ENCODE data around the gene PCDHA5.
A peak's percentile ranks its signal among the peaks of the same experiment; 100 is the strongest.
"Not testable (repeated sequence)": the region's sequence is repeated elsewhere in the genome, so short reads cannot be mapped to it uniquely, and the experiment has no call there.

The PCDHA5 gene

DNA sequence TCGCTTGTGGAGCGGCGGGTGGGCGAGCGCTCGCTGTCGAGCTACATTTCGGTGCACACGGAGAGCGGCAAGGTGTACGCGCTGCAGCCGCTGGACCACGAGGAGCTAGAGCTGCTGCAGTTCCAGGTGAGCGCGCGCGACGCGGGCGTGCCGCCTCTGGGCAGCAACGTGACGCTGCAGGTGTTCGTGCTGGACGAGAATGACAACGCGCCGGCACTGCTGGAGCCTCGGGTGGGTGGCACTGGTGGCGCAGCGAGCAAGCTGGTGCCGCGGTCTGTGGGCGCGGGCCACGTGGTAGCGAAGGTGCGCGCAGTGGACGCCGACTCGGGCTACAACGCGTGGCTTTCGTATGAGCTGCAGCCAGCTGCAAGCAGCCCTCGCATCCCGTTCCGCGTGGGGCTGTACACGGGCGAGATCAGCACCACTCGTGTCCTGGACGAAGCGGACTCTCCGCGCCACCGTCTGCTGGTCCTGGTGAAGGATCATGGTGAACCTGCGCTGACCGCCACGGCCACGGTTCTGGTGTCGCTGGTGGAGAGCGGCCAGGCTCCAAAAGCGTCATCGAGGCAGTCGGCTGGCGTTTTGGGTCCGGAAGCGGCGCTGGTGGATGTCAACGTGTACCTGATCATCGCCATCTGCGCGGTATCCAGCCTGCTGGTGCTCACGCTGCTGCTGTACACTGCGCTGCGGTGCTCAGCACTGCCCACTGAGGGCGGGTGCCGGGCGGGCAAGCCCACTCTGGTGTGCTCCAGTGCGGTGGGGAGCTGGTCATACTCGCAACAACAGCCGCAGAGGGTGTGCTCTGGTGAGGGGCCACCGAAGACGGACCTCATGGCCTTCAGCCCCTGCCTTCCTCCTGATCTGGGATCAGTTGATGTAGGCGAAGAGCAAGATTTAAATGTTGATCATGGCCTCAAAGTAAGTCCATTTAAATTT is 21.7 kb downstream of the PCDHA5 start:
- no peak for DNase-seq (ENCODE audit: low read depth)
- no peak overlapping the region for H3K4me3 ChIP-seq (ENCODE audit: low read length)
- TF ChIP-seq, protein P1, sequence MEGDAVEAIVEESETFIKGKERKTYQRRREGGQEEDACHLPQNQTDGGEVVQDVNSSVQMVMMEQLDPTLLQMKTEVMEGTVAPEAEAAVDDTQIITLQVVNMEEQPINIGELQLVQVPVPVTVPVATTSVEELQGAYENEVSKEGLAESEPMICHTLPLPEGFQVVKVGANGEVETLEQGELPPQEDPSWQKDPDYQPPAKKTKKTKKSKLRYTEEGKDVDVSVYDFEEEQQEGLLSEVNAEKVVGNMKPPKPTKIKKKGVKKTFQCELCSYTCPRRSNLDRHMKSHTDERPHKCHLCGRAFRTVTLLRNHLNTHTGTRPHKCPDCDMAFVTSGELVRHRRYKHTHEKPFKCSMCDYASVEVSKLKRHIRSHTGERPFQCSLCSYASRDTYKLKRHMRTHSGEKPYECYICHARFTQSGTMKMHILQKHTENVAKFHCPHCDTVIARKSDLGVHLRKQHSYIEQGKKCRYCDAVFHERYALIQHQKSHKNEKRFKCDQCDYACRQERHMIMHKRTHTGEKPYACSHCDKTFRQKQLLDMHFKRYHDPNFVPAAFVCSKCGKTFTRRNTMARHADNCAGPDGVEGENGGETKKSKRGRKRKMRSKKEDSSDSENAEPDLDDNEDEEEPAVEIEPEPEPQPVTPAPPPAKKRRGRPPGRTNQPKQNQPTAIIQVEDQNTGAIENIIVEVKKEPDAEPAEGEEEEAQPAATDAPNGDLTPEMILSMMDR (conservative IDR thresholded peaks at IDR 0.05; ENCODE audit: low read depth, low read length): no peak

DNA sequence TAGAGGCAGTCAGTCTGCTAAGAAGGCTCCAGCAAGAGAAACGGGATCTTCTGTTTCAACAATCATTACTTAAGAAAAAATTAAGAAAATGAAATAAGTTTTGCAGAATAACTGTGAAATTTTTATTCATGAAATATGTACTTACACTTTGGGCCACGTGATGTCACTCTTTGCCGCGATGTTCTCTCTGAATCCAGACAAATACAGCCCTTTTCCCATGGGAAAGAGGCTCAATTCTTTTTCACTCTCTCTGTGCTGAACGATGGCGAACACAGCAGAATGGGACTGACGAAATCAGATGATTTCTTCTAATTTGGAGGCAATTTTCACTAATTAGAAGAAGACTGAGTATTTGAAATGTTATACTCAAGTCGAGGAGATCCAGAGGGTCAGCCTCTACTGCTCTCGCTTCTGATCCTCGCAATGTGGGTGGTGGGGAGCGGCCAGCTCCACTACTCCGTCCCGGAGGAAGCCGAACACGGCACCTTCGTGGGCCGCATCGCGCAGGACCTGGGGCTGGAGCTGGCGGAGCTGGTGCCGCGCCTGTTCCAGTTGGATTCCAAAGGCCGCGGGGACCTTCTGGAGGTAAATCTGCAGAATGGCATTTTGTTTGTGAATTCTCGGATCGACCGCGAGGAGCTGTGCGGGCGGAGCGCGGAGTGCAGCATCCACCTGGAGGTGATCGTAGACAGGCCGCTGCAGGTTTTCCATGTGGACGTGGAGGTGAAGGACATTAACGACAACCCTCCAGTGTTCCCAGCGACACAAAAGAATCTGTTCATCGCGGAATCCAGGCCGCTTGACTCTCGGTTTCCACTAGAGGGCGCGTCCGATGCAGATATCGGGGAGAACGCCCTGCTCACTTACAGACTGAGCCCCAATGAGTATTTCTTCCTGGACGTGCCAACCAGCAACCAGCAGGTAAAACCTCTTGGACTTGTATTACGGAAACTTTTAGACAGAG is 27.0 kb downstream of the PCDHA5 start, which contains the start of gene PCDHA9:
Gene PCDHA9, plus strand, starts transcription at position 244 of the 964 bp plus-strand sequence. Its CDS starts 114 bp downstream, at position 358.
- not testable (repeated sequence) for DNase-seq (ENCODE audit: low read depth); H3K4me3 ChIP-seq (ENCODE audit: low read length)

DNA sequence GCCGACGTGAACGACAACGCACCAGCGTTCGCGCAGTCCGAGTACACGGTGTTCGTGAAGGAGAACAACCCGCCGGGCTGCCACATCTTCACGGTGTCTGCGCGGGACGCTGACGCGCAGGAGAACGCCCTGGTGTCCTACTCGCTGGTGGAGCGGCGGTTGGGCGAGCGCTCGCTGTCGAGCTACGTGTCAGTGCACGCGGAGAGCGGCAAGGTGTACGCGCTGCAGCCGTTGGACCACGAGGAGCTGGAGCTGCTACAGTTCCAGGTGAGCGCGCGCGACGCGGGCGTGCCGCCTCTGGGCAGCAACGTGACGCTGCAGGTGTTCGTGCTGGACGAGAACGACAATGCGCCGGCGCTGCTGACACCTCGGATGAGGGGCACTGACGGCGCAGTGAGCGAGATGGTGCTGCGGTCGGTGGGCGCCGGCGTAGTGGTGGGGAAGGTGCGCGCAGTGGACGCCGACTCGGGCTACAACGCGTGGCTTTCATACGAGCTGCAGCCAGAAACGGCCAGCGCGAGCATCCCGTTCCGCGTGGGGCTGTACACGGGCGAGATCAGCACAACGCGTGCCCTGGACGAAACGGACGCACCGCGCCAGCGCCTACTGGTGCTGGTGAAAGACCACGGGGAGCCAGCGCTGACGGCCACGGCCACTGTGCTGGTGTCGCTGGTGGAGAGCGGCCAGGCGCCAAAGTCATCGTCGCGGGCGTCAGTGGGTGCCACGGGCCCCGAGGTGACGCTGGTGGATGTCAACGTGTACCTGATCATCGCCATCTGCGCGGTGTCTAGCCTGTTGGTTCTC is 28.6 kb downstream of the PCDHA5 start:
- not testable (repeated sequence) for H3K4me3 ChIP-seq (ENCODE audit: low read length); DNase-seq (ENCODE audit: low read depth)

DNA sequence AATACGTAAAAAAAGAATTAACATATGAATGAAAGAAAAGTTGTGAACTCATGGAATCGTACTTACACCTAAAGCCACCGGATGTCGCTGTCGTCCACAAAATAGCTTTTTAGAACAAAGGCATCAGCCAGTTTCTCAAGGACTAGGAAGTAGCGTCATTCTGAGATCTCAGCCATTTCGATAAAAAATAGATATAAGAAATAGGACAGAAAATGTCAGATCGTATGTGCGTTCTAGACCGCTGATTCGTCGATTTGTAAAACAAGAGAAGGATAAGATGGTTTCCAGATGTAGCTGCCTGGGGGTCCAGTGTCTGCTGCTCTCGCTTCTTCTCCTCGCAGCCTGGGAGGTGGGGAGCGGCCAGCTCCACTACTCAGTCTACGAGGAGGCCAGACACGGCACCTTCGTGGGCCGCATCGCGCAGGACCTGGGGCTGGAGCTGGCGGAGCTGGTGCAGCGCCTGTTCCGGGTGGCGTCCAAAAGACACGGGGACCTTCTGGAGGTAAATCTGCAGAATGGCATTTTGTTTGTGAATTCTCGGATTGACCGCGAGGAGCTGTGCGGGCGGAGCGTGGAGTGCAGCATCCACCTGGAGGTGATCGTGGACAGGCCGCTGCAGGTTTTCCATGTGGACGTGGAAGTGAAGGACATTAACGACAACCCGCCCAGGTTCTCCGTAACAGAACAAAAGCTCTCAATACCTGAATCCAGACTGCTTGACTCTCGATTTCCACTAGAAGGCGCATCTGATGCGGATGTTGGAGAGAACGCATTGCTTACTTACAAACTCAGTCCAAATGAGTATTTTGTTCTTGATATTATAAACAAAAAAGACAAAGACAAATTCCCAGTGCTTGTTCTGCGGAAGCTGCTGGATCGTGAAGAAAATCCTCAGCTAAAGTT is 34.6 kb downstream of the PCDHA5 start, which contains the start of gene PCDHA10:
Gene PCDHA10, plus strand, starts transcription at position 126 of the 903 bp plus-strand sequence. Its CDS starts 152 bp downstream, at position 278.
- no peak for DNase-seq (ENCODE audit: low read depth)
- TF ChIP-seq, protein P1 (conservative IDR thresholded peaks at IDR 0.05; ENCODE audit: low read depth, low read length): peak; percentile 7
- H3K4me3 ChIP-seq (ENCODE audit: low read length): no peak within 1 kb of the TSS

DNA sequence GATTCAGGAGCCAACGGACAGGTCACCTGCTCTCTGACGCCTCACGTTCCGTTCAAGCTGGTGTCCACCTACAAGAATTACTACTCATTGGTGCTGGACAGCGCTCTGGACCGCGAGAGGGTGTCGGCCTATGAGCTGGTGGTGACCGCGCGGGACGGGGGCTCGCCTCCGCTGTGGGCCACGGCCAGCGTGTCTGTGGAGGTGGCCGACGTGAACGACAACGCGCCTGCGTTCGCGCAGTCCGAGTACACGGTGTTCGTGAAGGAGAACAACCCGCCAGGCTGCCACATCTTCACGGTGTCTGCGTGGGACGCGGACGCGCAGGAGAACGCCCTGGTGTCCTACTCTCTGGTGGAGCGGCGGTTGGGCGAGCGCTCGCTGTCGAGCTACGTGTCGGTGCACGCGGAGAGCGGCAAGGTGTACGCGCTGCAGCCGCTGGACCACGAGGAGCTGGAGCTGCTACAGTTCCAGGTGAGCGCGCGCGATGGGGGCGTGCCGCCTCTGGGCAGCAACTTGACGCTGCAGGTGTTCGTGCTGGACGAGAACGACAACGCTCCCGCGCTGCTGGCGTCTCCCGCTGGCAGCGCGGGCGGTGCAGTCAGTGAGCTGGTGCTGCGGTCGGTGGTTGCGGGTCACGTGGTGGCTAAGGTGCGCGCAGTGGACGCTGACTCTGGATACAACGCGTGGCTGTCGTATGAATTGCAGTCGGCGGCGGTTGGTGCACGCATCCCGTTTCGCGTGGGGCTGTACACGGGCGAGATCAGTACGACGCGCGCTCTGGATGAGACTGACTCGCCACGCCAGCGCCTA is 36.0 kb downstream of the PCDHA5 start:
- no peak overlapping the region for H3K4me3 ChIP-seq (ENCODE audit: low read length)
- no peak for DNase-seq (ENCODE audit: low read depth)
- TF ChIP-seq, protein P1 (conservative IDR thresholded peaks at IDR 0.05; ENCODE audit: low read depth, low read length): no peak

DNA sequence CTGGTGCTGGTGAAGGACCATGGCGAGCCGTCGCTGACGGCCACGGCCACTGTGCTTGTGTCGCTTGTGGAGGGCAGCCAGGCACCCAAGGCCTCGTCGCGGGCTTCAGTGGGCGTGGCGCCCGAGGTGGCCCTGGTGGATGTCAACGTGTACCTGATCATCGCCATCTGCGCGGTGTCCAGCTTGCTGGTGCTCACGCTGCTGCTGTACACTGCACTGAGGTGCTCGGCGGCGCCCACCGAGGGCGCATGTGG is 36.5 kb downstream of the PCDHA5 start:
- DNase-seq (ENCODE audit: low read depth): no peak
- H3K4me3 ChIP-seq (ENCODE audit: low read length): no peak overlapping the region
- TF ChIP-seq, protein P1 (conservative IDR thresholded peaks at IDR 0.05; ENCODE audit: low read depth, low read length): no peak
